Measurements from ENCODE around the gene CTTNBP2. TPM values are rescaled to one million over a fixed set of nuclear protein-coding genes. Genes with fewer than 3 reads are reported as not detected.

Gene CTTNBP2
- total and polyA plus RNA-seq, 2 donors (not counting 1 experiment from before 2014, with no cell fraction given) = 0.04 to 0.27 TPM

DNA sequence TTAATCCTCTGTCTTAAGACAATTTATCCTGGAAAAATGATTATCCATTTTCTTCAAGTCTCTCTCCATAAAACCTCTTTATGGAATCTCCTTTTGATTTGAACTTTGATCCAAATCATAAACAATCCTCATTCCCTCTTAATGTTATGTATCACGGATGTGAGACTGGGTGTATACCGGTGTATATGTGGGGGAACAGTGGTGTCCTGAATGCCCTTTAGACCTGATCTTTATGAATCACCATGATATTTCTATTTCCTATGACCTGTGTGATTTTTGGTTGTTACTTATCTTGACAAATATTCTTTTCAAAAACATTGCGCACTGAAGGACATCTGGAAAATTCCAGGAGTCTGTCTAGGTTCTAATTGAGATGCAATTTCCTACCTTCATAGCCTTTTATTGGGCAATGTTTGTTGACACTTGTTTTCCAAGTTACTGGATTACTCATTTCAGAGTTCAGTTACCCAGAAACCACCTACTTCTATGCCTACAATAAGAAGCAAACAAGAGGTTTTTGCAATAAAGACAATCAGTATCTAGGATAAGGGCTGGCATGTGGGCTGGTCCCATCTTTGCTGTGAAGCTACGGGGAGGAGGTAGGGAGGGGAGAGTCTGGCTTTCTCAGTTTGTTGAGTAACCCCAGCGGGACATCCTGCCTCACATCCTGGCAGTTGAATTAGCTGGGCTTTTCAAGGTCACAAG is 190.4 kb downstream of the CTTNBP2 start:
- H3K4me3 ChIP-seq (ENCODE audit: control extremely low read depth in 1 of 5, extremely low read depth in 1 of 5, insufficient read depth in 1 of 5, low read depth in 2 of 5, low read length in 4 of 5) = no peak overlapping the region
- H3K79me2 ChIP-seq (ENCODE audit: control insufficient read depth, insufficient read depth, low read length) = no peaks in the 10 kb centered on the region
- intact Hi-C loops (cut with micrococcal nuclease) = no loop called here
- no peak for DNase-seq
- Mint-ChIP-seq H3K27ac (no peak overlapping the region), H3K9me3 (ENCODE audit: insufficient read depth) (no peaks in the 10 kb centered on the region), H3K27me3 (no peaks in the 10 kb centered on the region), H3K4me3 (no peak overlapping the region), H3K4me1 (no peaks in the 10 kb centered on the region)
- ChIA-PET POLR2A (no interaction called here), CTCF (no interaction called here)
- H3K36me3 ChIP-seq (replicated peaks in 1 of 2; ENCODE audit: control extremely low read depth in 1 of 2, control insufficient read depth in 1 of 2, extremely low read depth in 1 of 2, insufficient read depth in 2 of 2, low read length in 1 of 2) = no peaks in the 10 kb centered on the region
- no peak overlapping the region for H2AFZ ChIP-seq (ENCODE audit: insufficient read depth, low read depth, low read length, poor library complexity, severe bottlenecking)
- no peaks in the 10 kb centered on the region for H3K27me3 ChIP-seq (replicated peaks in 1 of 4; ENCODE audit: control extremely low read depth in 1 of 4, control insufficient read depth in 3 of 4, insufficient read depth in 4 of 4, low read length in 3 of 4)
- H4K20me1 ChIP-seq (ENCODE audit: control insufficient read depth, insufficient read depth, low read length, poor library complexity, severe bottlenecking) = no peaks in the 10 kb centered on the region
- WGBS (ENCODE audit: insufficient coverage) = 60% methylated on average over 1 of the region's 5 CpGs
- no peaks in the 10 kb centered on the region for H3K4me1 ChIP-seq (ENCODE audit: control insufficient read depth in 2 of 2, insufficient read depth in 2 of 2, low read length in 2 of 2)
- TF ChIP-seq EZH2 (IDR thresholded peaks at IDR 0.05; ENCODE audit: borderline replicate concordance, insufficient read depth, low read depth, low read length, poor library complexity, severe bottlenecking) (no peak), CTCF (IDR thresholded peaks at IDR 0.05) (no peak)
- ATAC-seq (ENCODE audit: low read depth) = no peak
- no peaks in the 10 kb centered on the region for H3K9me3 ChIP-seq (ENCODE audit: control extremely low read depth in 1 of 3, control insufficient read depth in 2 of 3, insufficient read depth in 1 of 3, low read length in 2 of 3)
- H3K4me2 ChIP-seq (replicated peaks; ENCODE audit: low read depth, low read length, poor library complexity, severe bottlenecking) = no peak overlapping the region
- no peak overlapping the region for H3K27ac ChIP-seq (ENCODE audit: low read length in 2 of 2)
- H3K9ac ChIP-seq (ENCODE audit: low read length) = no peak overlapping the region

- Histone ChIP-seq H3K27me3 (replicated peaks in 1 of 4; ENCODE audit: control extremely low read depth in 1 of 4, control insufficient read depth in 3 of 4, insufficient read depth in 4 of 4, low read length in 3 of 4) (no peaks in the 10 kb centered on the region), H3K4me2 (replicated peaks; ENCODE audit: low read depth, low read length, poor library complexity, severe bottlenecking) (no peak overlapping the region), H3K9ac (ENCODE audit: low read length) (no peak overlapping the region), H4K20me1 (ENCODE audit: control insufficient read depth, insufficient read depth, low read length, poor library complexity, severe bottlenecking) (no peaks in the 10 kb centered on the region), H3K9me3 (ENCODE audit: control extremely low read depth in 1 of 3, control insufficient read depth in 2 of 3, insufficient read depth in 1 of 3, low read length in 2 of 3) (no peaks in the 10 kb centered on the region), H3K79me2 (ENCODE audit: control insufficient read depth, insufficient read depth, low read length) (no peaks in the 10 kb centered on the region), H3K27ac (ENCODE audit: low read length in 2 of 2) (no peak overlapping the region), H3K4me3 (ENCODE audit: control extremely low read depth in 1 of 5, extremely low read depth in 1 of 5, insufficient read depth in 1 of 5, low read depth in 2 of 5, low read length in 4 of 5) (no peak overlapping the region), H3K36me3 (replicated peaks in 1 of 2; ENCODE audit: control extremely low read depth in 1 of 2, control insufficient read depth in 1 of 2, extremely low read depth in 1 of 2, insufficient read depth in 2 of 2, low read length in 1 of 2) (no peaks in the 10 kb centered on the region), H2AFZ (ENCODE audit: insufficient read depth, low read depth, low read length, poor library complexity, severe bottlenecking) (no peak overlapping the region), H3K4me1 (ENCODE audit: control insufficient read depth in 2 of 2, insufficient read depth in 2 of 2, low read length in 2 of 2) (no peaks in the 10 kb centered on the region)
- no peak for TF ChIP-seq CTCF (IDR thresholded peaks at IDR 0.05)
- TF ChIP-seq EZH2 (IDR thresholded peaks at IDR 0.05; ENCODE audit: borderline replicate concordance, insufficient read depth, low read depth, low read length, poor library complexity, severe bottlenecking) = no peak
- H3K27ac Mint-ChIP-seq = no peak overlapping the region
- H3K4me1 Mint-ChIP-seq = no peaks in the 10 kb centered on the region
- ATAC-seq (ENCODE audit: low read depth) (no peak), DNase-seq (no peak)
- intact Hi-C loops (cut with micrococcal nuclease) = no loop called here
- WGBS (ENCODE audit: insufficient coverage) = 90% methylated on average over 2 of the region's 3 CpGs
- no peaks in the 10 kb centered on the region for H3K9me3 Mint-ChIP-seq (ENCODE audit: insufficient read depth)
- H3K27me3 Mint-ChIP-seq = no peaks in the 10 kb centered on the region
- ChIA-PET POLR2A (no interaction called here), CTCF (no interaction called here)
- no peak overlapping the region for H3K4me3 Mint-ChIP-seq
Observed at GRCh38 chr7:117679120-117679519, 194.1 kb downstream of the CTTNBP2 start.
